Lung (tissue), 12 donors: ENCODE data around the gene TFCP2L1. TPM values are rescaled to one million over a fixed set of nuclear protein-coding genes. Genes with fewer than 3 reads are reported as not detected.

Source experiments
- ATAC-seq: fragments of 200-7000 bp; cut with Tn5 transposase; one replicate; pipeline ENCODE4 v1.9.1; 2020; ENCODE audit warnings: moderate number of reproducible peaks; ENCODE audit not compliant: insufficient read depth, low FRiP score
- DNase-seq, 3 donors: peaks; one replicate each; pipeline ENCODE4 v3.0.0-alpha.2; 2013 to 2017
- H3K27ac ChIP-seq, 2 donors: one replicate each; pipeline ENCODE4 v1.5.1; 2013; ENCODE audit warnings: mild to moderate bottlenecking in 2 of 2, moderate library complexity in 2 of 2, control low read depth in 1 of 2, inconsistent platforms in 1 of 2, low read depth in 1 of 2, low read length in 1 of 2
- H3K27me3 ChIP-seq, 3 donors: one replicate each; pipeline ENCODE4 v1.5.1; 2013; ENCODE audit warnings: low read length in 2 of 3; ENCODE audit not compliant: control insufficient read depth in 3 of 3, insufficient read depth in 3 of 3
- H3K36me3 ChIP-seq, 4 donors: one replicate each; pipeline ENCODE4 v1.5.1; 2013; ENCODE audit warnings: low read length in 4 of 4, mild to moderate bottlenecking in 1 of 4, moderate library complexity in 1 of 4; ENCODE audit not compliant: control insufficient read depth in 4 of 4, insufficient read depth in 4 of 4
- H3K4me1 ChIP-seq, 5 donors: one replicate each; pipeline ENCODE4 v1.5.1; 2013; ENCODE audit warnings: low read length in 5 of 5, mild to moderate bottlenecking in 2 of 5, moderate library complexity in 1 of 5; ENCODE audit not compliant: control insufficient read depth in 5 of 5, insufficient read depth in 5 of 5
- H3K4me3 ChIP-seq: one replicate; pipeline ENCODE4 v1.5.1; 2013; ENCODE audit warnings: mild to moderate bottlenecking, control low read depth, moderate library complexity
- H3K9ac ChIP-seq, 2 donors: one replicate each; pipeline ENCODE4 v1.5.1; 2013; ENCODE audit warnings: low read length in 2 of 2, control low read depth in 1 of 2; ENCODE audit not compliant: insufficient read depth in 1 of 2
- H3K9me3 ChIP-seq, 4 donors: one replicate each; pipeline ENCODE4 v1.5.1; 2013; ENCODE audit warnings: low read length in 3 of 4, mild to moderate bottlenecking in 1 of 4, moderate library complexity in 1 of 4; ENCODE audit not compliant: control insufficient read depth in 4 of 4, insufficient read depth in 3 of 4
- CTCF ChIP-seq: IDR thresholded peaks from 2 replicates; pipeline ENCODE4 v1.5.1; 2012; ENCODE audit warnings: mild to moderate bottlenecking; ENCODE audit errors: control extremely low read depth, extremely low read depth
- WGBS, 2 donors: extraction: QIAGEN DNeasy Blood & Tissue Kit; methylation state at CpG; one replicate each; pipeline ENCODE4 v1.1.7; 2013; 5-methylcytosine and 5-hydroxymethylcytosine counted together
- polyA plus RNA-seq, 2 donors: library from polyadenylated mRNA; stranded (reverse); fragments of 200-250 nt; gene quantifications; one replicate each; pipeline ENCODE4 v1.2.1, GENCODE V29; 2013
- total RNA-seq, 2 donors: library from RNA; depleted of rRNA in 1 of 2; stranded (reverse); fragments of >200 nt in 1 of 2; gene quantifications; one replicate each; pipeline ENCODE4 v1.2.1, GENCODE V29; 2014 to 2021
- donor health status: control.
- donor health status: control.
- donor health status: Bipolar disorder and iron deficiency.
- donor health status: healthy.
- donor health status: DM: yes; HTN: yes; CAD: no.

Gene TFCP2L1
- total and polyA plus RNA-seq, 4 donors: 2.8 to 36.1 (median 6.7) TPM

- ATAC-seq (no peak), DNase-seq (no peak)
- H3K27me3 ChIP-seq: no peaks in the 10 kb centered on the region
- TF ChIP-seq CTCF: no peak
- H3K4me1 ChIP-seq: no peaks in the 10 kb centered on the region
- H3K4me3 ChIP-seq: no peak overlapping the region
- no peak overlapping the region for H3K9ac ChIP-seq
- H3K36me3 ChIP-seq: peaks cover 0 to 6% (median 0%) of the 10 kb centered on the region in 4 donors
- 85 to 92% methylated on average over 1 of the region's 1 CpG for WGBS, 2 donors
- H3K9me3 ChIP-seq: peaks cover 0 to 4% (median 0%) of the 10 kb centered on the region in 4 donors
- H3K27ac ChIP-seq: no peak overlapping the region
Measured at GRCh38 chr2:121220995-121221394, 64.0 kb downstream of the TFCP2L1 start.

GRCh38 chr2:121219866-121220265 lies 65.1 kb downstream of the TFCP2L1 start:
- Histone ChIP-seq H3K27me3 (no peaks in the 10 kb centered on the region), H3K27ac (no peak overlapping the region), H3K4me1 (no peaks in the 10 kb centered on the region), H3K9ac (no peak overlapping the region), H3K9me3 (peaks cover 0 to 4% (median 0%) of the 10 kb centered on the region in 4 donors), H3K36me3 (peaks cover 0 to 6% (median 0%) of the 10 kb centered on the region in 4 donors), H3K4me3 (no peak overlapping the region)
- WGBS, 2 donors: 81 to 90% methylated on average over 5 of the region's 5 CpGs
- DNase-seq: no peak
- TF ChIP-seq CTCF: no peak
- no peak for ATAC-seq

- H3K9me3 ChIP-seq: peaks cover 0 to 4% (median 0%) of the 10 kb centered on the region in 4 donors
- no peak for TF ChIP-seq CTCF
- H3K4me1 ChIP-seq: no peaks in the 10 kb centered on the region
- WGBS, 2 donors: 86 to 91% methylated on average over 8 of the region's 8 CpGs
- ATAC-seq: no peak
- H3K36me3 ChIP-seq: peaks cover 0 to 2% (median 0%) of the 10 kb centered on the region in 4 donors
- H3K4me3 ChIP-seq: no peak overlapping the region
- no peak for DNase-seq
- H3K9ac ChIP-seq: no peak overlapping the region
- no peak overlapping the region for H3K27ac ChIP-seq
- H3K27me3 ChIP-seq: peaks cover 0 to 2% (median 0%) of the 10 kb centered on the region in 3 donors
Measured at GRCh38 chr2:121218386-121218938, 66.5 kb downstream of the TFCP2L1 start.

GRCh38 chr2:121217627-121218026 lies 67.4 kb downstream of the TFCP2L1 start:
- DNase-seq: no peak
- no peak for ATAC-seq
- 80 to 86% methylated on average over 10 of the region's 10 CpGs for WGBS, 2 donors
- Histone ChIP-seq H3K4me3 (no peak overlapping the region), H3K4me1 (no peaks in the 10 kb centered on the region), H3K27ac (no peak overlapping the region), H3K27me3 (peaks cover 0 to 2% (median 0%) of the 10 kb centered on the region in 3 donors), H3K36me3 (peaks cover 0 to 2% (median 0%) of the 10 kb centered on the region in 4 donors), H3K9me3 (peaks cover 0 to 4% (median 0%) of the 10 kb centered on the region in 4 donors), H3K9ac (no peak overlapping the region)
- no peak for TF ChIP-seq CTCF
